Activated naive CD4-positive, alpha-beta T cell treated with anti-CD3 and anti-CD28 coated beads, Interleukin-2, amount 50 U/mL, for 16 hours (primary cell): Measurements from ENCODE around the gene CANT1.
"Not testable (repeated sequence)": the region's sequence is repeated elsewhere in the genome, so short reads cannot be mapped to it uniquely, and the experiment has no call there.

Source experiments
- DNase-seq: peaks from one replicate; pipeline ENCODE4 v3.0.0-alpha.2; 2020

Gene CANT1

GRCh38 chr17:78956254-78956653 is 53.3 kb downstream of the CANT1 start:
- no peak for DNase-seq

GRCh38 chr17:78954684-78955083 is 54.9 kb downstream of the CANT1 start:
- DNase-seq = no peak

- no peak for DNase-seq
These were observed 55.9 kb downstream of the CANT1 start for GRCh38 chr17:78953356-78954350.

- no peak for DNase-seq
These were observed 56.9 kb downstream of the CANT1 start for GRCh38 chr17:78952706-78953105.

- DNase-seq = no peak
These were observed 57.5 kb downstream of the CANT1 start for GRCh38 chr17:78951967-78952551.

- no peak for DNase-seq
These were observed 58.7 kb downstream of the CANT1 start for GRCh38 chr17:78950870-78951269.

GRCh38 chr17:78947235-78948149 is 62.1 kb downstream of the CANT1 start:
- no peak for DNase-seq

- no peak for DNase-seq
These were observed 62.9 kb downstream of the CANT1 start for GRCh38 chr17:78946631-78947030.

- DNase-seq = no peak
These were observed 63.4 kb downstream of the CANT1 start for GRCh38 chr17:78946131-78946530.

- not testable (repeated sequence) for DNase-seq
These were observed 64.1 kb downstream of the CANT1 start for GRCh38 chr17:78945455-78945854.

GRCh38 chr17:78944956-78945355 is 64.6 kb downstream of the CANT1 start:
- no peak for DNase-seq

GRCh38 chr17:78944026-78944425 is 65.5 kb downstream of the CANT1 start:
- no peak for DNase-seq
